Chondrocyte (in vitro differentiated cells): ENCODE measurements around the gene ATL1. TPM values are rescaled to one million over a fixed set of nuclear protein-coding genes. Genes with fewer than 3 reads are reported as not detected.

ENCODE experiments used
- DNase-seq: peaks from one replicate; pipeline ENCODE4 v3.0.0; 2021; ENCODE audit warnings: mixed read lengths, low spot score
- H3K27ac Mint-ChIP-seq: one replicate; pipeline ENCODE4 v1.8.0; 2021; ENCODE audit warnings: mild to moderate bottlenecking, moderate library complexity, mixed read lengths; ENCODE audit not compliant: unreplicated experiment
- H3K27me3 Mint-ChIP-seq: 2 replicates; pipeline ENCODE4 v1.8.0; 2021; ENCODE audit warnings: low read depth, mixed read lengths
- H3K36me3 Mint-ChIP-seq: 2 replicates; pipeline ENCODE4 v1.8.0; 2021; ENCODE audit warnings: low read depth, mixed read lengths
- H3K4me1 Mint-ChIP-seq: 2 replicates; pipeline ENCODE4 v1.8.0; 2021; ENCODE audit warnings: low read depth, mild to moderate bottlenecking, mixed read lengths
- H3K4me3 Mint-ChIP-seq: one replicate; pipeline ENCODE4 v1.8.0; 2021; ENCODE audit warnings: mild to moderate bottlenecking, moderate library complexity, mixed read lengths; ENCODE audit not compliant: unreplicated experiment
- H3K9me3 Mint-ChIP-seq: 2 replicates; pipeline ENCODE4 v1.8.0; 2021; ENCODE audit warnings: low read depth, mixed read lengths
- total RNA-seq: library from RNA; stranded (reverse); gene quantifications from 3 replicates; pipeline ENCODE4 v1.2.1, GENCODE V29; 2021
- TF ChIP-seq, protein P1 (sequence below): fragments of 200-600 bp; sonication (generic); IDR thresholded peaks from 2 replicates; pipeline ENCODE4 v1.5.0; 2021; ENCODE audit warnings: antibody characterized with exemption, mild to moderate bottlenecking, moderate library complexity

Gene ATL1
- total RNA-seq, 1 donor from 2014 or later = 19.0 TPM

DNA sequence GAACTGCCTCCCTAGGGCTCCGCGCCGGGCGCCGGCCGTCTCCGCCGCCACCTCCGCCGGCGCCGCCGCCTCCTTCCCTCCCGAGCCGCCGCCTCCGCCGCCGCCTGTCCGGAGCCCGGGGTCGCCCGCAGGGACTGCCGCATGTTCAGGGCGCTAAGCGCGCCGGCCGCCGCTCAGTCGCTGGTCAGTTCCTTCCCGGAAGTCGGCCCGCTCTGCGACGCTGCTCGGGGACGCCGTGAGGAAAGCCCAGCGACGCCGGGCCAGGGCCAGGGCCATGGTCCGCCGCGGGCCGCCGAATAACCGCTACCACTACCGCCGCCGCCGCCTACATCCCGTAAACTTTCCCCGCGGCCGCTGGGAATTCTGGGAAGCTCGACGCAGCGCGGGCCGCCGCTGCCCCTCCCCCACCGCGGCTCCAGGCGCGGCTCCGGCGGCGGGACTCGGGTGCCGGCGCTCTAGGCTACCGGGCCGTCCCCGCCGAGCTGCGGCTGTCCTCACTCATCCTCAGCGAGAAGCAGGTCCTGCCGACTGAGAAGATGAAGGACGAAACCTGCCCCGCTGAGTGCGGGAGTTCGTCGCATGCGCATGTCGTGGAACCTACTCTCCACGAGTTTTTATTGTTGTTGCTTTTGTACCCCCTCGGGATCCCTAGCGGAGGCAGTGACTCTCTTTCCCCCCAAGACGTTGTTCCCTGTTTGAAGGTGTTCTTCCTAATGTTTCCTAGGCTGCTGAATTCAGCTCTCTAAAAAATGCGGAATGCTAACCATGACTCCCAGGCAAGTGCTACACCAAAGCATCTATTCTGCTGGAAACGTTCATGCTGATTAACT lies 108.3 kb downstream of the ATL1 start, which contains the start of gene SAV1:
SAV1 (minus strand) TSS at position 311 of the 830 bp plus-strand sequence. CDS start 339 bp downstream, outside the sequence.
- peaks cover 12% of the 10 kb centered on the region for H3K36me3 Mint-ChIP-seq
- TF ChIP-seq, protein P1, sequence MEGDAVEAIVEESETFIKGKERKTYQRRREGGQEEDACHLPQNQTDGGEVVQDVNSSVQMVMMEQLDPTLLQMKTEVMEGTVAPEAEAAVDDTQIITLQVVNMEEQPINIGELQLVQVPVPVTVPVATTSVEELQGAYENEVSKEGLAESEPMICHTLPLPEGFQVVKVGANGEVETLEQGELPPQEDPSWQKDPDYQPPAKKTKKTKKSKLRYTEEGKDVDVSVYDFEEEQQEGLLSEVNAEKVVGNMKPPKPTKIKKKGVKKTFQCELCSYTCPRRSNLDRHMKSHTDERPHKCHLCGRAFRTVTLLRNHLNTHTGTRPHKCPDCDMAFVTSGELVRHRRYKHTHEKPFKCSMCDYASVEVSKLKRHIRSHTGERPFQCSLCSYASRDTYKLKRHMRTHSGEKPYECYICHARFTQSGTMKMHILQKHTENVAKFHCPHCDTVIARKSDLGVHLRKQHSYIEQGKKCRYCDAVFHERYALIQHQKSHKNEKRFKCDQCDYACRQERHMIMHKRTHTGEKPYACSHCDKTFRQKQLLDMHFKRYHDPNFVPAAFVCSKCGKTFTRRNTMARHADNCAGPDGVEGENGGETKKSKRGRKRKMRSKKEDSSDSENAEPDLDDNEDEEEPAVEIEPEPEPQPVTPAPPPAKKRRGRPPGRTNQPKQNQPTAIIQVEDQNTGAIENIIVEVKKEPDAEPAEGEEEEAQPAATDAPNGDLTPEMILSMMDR = no peak
- H3K27ac Mint-ChIP-seq = no peak within 1 kb of the TSS
- peaks cover 23% of the 10 kb centered on the region for H3K4me1 Mint-ChIP-seq
- H3K4me3 Mint-ChIP-seq = no peak within 1 kb of the TSS
- no peaks in the 10 kb centered on the region for H3K9me3 Mint-ChIP-seq
- DNase-seq = no peak
- H3K27me3 Mint-ChIP-seq = no peaks in the 10 kb centered on the region

DNA sequence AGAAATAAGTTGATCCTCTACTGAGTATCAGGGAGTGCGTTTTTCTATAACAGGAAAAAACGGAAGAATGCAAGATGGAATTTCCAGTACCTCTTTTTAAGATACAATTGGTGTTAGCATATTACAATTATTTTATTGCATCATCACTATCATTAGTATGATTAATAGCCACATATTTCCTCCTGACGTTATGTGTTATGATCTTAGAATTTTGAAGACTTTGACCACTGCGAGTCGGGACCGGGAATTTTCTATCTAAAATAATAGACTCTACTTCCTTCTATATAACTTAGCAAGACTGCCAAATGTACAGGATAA lies 108.8 kb downstream of the ATL1 start:
- DNase-seq = no peak
- TF ChIP-seq, protein P1 = no peak
- Mint-ChIP-seq H3K27ac (no peak overlapping the region), H3K9me3 (no peaks in the 10 kb centered on the region), H3K4me1 (peaks cover 22% of the 10 kb centered on the region), H3K36me3 (peaks cover 8% of the 10 kb centered on the region), H3K4me3 (no peak overlapping the region), H3K27me3 (no peaks in the 10 kb centered on the region)

DNA sequence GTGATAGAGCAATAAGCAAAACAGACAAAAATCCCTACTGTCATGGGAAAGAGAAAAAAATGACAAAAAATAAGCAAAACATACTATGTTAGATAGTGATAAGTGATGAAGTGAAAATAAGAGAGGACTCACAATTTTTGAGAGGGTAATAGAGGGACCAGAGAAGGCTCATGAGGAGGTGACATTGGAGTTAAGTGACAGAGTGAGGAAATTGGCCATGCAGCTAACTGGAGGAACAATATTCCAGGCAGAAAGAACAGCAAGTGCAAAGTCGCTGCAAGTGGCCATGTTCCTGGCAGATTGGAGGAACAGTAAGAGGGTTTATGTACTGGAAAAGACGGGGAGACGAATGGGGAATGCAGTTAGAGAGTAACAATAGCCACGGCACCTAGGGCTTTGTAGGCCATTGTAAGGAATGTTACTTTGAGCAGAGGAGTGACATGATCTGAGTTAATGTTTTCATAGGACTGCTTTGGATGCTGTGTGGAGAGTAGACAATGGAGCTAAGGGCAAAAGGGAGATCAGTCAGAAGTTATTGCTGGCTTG lies 109.6 kb downstream of the ATL1 start:
- Mint-ChIP-seq H3K27ac (no peak overlapping the region), H3K4me3 (no peak overlapping the region), H3K4me1 (peaks cover 19% of the 10 kb centered on the region), H3K27me3 (no peaks in the 10 kb centered on the region), H3K9me3 (no peaks in the 10 kb centered on the region), H3K36me3 (peaks cover 5% of the 10 kb centered on the region)
- TF ChIP-seq, protein P1 = no peak
- DNase-seq = no peak

DNA sequence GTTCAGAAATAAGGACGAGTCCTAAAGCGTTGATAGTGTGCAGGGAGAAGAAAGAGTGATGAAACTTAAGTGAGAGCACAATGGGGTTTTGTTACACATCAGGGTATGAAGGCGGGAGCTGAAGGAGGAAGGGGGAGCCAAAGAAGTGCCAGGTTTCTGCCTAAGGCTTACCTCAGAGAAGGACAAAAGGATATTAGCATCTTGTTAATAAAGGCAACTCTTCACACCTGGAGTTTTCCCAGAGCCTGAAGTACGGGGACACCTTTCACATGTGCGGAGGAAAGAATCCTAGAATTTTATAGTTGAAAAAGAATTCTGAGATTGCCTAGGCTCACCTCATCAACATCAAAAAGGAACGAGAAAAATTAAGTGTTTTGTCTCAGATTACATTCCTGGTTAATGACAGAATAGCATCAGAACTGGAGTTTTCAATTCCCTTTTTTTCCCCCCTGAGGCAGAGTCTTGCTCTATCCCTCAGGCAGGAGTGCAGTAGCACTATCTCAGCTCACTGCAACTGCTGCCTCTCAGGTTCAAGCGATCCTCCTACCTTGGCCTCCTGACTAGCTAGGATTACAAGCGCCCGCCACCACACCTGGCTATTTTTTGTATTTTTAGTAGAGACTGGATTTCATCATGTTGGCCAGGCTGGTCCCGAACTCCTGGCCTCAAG lies 110.4 kb downstream of the ATL1 start:
- peaks cover under 1% of the 10 kb centered on the region for H3K36me3 Mint-ChIP-seq
- no peaks in the 10 kb centered on the region for H3K27me3 Mint-ChIP-seq
- no peak overlapping the region for H3K27ac Mint-ChIP-seq
- DNase-seq = no peak
- no peaks in the 10 kb centered on the region for H3K9me3 Mint-ChIP-seq
- H3K4me3 Mint-ChIP-seq = no peak overlapping the region
- TF ChIP-seq, protein P1 = no peak
- H3K4me1 Mint-ChIP-seq = peaks cover 16% of the 10 kb centered on the region

DNA sequence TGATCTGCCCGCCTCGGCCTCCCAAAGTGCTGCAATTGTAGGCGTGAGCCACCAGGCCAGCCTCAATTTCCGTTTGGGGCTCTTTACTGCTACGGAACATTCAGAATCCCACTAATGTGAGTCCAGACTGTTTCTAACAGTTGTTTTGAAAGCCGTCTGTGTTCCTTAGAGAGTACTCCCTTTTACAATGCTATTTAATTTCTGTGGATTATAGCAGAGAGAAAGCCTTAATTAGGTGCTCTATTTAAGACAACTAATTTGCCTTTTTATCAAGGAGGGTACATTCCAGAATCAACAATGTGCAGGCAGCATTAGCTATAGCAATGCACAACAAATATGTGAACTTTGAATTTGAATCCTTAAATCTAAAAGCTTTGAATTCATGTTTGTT lies 110.9 kb downstream of the ATL1 start:
- H3K36me3 Mint-ChIP-seq = no peaks in the 10 kb centered on the region
- H3K27ac Mint-ChIP-seq = no peak overlapping the region
- H3K27me3 Mint-ChIP-seq = no peaks in the 10 kb centered on the region
- no peak overlapping the region for H3K4me3 Mint-ChIP-seq
- DNase-seq = no peak
- peaks cover 20% of the 10 kb centered on the region for H3K4me1 Mint-ChIP-seq
- TF ChIP-seq, protein P1 = no peak
- no peaks in the 10 kb centered on the region for H3K9me3 Mint-ChIP-seq
